ENCODE results near the gene CTSC.
A peak's percentile ranks its signal among the peaks of the same experiment; 100 is the strongest.
"Not testable (repeated sequence)": the region's sequence is repeated elsewhere in the genome, so short reads cannot be mapped to it uniquely, and the experiment has no call there.

CTSC gene

DNA sequence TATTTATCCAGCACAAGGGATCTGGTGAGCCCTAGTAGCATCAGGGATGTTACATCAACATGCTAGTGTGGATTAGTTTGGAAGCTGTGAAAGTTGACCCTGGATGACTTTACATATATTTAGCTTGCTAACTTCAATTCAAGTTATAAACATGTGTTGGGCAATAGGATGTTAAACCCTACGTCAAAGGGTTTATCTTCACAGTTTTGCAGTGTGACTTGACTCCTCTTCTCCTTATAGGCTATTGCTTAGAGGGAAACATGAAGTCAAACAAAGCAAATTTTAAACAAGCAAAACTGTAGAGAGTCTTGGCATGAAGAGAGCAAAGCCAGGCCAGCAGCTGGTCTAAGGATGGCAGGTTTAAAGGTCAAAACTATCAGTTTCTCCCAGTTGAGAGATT lies 11.3 kb upstream of the CTSC start:
- no peak for DNase-seq

DNA sequence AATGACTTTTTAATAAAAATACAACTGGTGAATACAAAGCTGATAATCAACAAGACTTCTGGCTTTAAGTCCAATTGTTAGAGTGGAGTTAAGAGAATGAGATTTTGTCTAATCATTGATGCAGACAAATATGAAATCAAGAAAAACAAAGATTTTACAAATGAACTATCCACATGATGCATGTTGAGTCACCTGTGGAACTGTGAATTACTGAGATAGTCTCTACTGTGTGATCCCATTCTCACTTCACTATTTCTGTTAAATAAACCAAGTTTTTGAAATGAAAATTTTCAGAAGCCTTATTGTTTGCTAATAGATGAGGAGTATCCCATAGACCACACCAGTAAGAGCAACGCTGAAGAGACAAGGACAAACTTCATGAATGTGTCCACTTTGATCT lies 8.4 kb upstream of the CTSC start:
- no peak for DNase-seq

- no peak for DNase-seq
These were observed 7.9 kb upstream of the CTSC start for GRCh38 chr11:88345408-88345807.

DNA sequence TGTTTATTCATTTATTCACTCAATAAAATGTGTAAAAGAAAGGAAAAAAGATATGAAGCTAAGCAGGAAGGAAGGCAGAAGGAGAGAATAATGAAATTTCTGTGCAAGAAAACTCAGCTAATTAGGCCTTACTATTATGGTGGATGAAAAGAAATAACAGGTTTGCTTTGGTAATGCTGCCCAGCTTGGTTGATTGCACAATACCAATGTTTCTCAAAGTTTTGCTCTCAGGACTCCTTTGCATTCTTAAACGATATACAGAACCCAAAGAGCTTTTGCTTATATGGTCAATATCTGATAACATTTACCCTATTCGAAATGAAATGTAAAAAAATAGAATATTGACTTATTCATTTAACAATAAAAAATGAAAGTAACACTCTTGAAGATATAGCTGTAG lies 7.3 kb upstream of the CTSC start:
- no peak for DNase-seq

DNA sequence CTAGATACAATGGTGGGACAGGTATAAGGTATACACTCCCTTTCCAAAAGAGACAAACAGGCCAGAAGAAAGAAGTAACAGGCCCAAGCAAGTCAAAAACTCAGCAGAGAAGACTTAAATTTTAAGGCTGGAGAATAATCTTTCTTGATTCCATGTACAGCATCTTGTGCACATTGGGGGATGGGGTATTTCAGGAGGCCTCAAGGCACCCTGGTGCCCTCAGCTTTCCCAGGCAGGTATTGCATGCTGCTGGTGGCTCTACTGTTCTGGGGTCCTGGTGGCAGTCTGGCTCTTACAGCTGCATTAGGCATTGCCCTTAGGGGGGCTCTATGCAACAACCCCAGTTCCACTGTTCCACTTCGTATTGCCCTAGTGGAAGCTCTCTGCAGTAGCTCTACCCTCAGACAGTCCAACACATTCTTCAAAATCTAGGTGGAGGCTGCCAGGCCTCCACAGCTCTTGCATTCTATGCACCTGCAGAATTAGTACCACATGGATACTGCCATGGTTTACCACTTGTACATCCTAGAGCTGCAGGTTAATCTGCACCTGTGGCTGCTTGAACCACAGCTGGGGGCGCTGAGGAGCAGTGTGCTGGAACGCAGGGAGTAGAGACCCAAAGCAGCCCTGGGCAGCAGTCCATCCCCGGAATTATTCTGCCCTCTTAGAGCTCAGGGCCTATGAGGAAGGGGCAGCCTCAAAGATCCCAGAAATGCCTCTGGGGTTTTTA lies 4.2 kb upstream of the CTSC start:
- DNase-seq = no peak

DNA sequence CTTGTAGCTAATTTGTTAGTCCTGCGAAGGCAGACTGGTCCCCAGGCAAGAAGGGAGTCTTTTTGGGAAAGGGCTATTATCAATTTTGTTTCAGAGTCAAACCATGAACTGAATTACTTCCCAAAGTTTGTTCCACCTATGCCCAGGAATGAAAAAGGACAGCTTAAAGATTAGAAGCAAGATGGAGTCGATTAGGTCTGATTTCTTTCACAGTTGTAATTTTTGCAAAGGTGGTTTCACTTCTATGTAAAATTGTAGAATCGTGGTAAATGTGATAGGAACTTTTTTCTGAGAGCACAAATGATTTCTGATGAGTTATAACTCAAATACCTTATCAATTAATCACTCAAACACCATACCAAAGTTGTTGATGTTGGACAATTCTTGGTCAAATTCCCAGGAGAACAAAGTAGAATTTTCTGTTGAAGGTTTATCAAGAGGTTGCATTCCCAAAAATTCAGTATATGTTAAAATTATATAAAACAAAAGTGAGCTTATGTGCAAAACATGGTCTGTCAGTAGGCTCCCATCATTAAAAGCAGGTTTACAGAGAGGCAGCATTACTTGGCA lies 2.9 kb upstream of the CTSC start:
- no peak for DNase-seq

DNA sequence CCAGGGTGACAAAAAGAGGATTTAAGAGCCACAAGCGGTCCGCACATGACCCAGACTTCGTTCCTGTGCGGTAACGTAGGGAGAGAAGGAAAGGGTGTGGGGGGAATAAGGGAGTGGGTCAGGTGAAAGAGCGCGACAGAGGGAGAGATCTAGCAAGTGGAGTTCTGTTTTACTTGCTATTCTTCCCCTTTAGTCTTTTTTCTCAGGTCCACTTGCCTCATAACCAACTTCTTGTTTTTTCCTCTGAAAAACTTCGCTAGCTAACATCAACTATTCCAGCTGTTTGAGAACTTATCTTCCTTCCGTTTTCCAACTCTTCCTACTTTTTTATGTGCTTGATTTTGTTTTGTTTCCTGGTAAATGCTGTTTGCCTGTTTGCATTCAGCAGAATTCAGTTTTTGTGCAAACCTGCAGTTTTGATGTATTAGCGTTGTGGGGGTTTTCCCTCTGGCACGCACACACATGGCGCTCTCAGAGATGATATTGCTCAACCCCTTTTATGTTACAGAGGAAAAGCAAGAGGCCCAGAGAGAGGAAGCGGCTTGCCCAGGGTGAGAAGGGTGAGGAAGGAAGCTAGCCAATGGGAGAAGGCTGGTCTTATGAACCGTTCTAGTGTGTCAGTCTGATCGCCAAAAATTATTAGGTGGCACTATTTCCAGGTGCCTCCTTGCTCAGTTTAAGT lies 592 bp upstream of the CTSC start:
- peak; percentile 28 for DNase-seq

DNA sequence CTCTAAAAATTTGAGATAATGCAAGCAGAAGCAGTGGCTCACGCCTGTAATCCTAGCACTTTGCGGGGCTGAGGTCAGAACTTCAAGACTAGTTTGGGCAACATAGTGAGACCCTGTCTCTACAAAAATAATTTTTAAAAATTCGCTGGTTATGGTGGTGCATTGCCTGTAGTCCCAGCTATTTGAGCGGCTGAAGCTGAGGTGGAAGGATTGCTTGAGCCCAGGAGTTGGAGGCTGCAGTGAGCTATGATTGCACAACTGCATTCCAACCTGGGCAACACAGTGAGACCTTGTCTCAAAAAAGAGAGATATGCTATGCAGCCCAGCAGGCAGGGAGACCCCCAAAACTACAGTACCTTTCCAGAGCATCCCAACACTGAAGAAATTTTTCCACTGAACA lies 2.3 kb downstream of the CTSC start:
- no peak for DNase-seq

DNA sequence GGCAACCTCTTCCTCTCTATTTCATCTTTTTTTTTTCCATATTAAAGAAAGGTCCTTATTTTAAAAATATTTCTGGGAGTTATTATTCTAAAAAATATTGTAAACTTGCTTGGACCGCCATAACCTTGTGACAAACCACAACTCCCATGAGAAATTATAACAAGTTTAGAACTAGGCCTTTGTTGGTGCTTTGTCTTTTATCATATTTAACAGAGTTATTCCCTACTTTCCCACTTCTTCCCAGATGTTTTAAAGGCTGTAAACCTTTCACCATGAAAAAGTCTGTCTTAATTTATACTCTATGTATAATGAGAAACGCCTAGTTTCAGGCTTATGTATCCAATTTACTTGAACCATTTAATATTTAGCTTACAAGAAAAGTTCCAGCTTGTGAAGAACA lies 3.7 kb downstream of the CTSC start:
- DNase-seq = no peak

DNA sequence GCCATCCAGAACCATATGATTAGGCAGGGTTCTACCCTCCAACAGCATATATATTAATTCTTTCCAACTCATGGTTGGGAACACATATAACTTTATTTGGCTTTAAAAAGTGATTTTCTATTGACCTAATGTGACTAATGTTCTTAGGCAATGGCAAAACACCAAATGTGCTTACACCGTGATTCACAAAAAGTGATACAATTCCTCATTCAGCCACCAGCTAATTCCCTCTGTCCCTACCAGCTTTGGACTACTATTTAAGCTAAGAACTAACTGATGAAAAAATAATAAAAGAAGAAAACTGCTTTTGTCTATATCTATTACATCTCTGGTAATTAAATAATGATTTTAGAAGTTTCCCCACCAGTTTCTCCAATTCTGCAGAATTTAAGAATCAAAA lies 4.7 kb downstream of the CTSC start:
- DNase-seq = no peak

- DNase-seq = no peak
These were observed 6.6 kb downstream of the CTSC start for GRCh38 chr11:88330826-88331428.

DNA sequence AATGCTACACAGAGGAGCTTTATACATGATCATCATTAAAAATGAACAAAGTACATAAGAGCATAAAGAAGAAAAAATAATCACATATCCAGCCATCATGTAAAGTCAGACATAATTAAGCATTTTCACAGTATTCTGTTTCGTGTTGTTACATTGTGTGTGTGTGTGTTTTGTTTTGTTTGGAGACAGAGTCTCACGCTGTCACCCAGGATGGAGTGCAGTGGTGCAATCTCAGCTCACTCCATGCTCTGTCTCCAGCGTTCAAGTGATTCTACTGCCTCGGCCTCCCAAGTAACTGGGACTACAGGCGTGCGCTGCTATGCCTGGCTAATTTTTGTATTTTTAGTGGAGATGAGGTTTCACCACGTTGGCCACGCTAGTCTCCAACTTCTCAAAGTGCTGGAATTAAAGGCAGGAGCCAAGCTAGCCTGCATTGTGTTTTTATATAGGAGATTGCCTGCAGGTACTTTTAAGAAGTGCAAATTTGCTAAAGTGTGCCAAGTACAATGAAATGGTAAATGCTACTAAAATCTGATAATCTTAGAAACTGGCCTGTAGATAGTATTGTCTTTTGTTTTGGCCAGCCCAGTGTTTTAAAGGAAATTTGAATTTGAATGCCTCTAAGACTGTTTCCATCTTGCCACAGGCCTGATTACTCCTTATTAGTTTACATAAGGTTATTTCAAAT lies 7.8 kb downstream of the CTSC start:
- no peak for DNase-seq

- no peak for DNase-seq
These were observed 9.9 kb downstream of the CTSC start for GRCh38 chr11:88327462-88328143.

DNA sequence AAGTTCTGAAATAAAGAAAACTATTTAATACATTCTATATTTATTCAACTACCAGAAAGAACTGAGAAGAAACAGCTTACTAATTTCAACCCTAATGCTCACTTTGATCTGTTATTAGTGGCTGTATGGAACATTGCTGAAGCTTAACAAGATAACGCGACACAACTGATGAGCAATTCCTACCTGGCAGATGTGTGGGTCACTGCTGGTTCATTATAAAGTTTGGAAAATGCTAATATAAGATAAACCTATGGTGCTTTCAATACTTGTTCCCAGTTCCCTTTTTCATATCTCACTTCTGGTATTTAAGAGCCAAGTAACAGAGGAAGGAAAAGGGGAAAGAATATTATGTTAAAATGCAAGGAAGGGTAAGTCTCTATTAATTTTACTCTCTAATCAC lies 10.5 kb downstream of the CTSC start:
- no peak for DNase-seq

GRCh38 chr11:88326099-88326498 lies 11.4 kb downstream of the CTSC start:
- no peak for DNase-seq

- no peak for DNase-seq
These were observed 12.8 kb downstream of the CTSC start for GRCh38 chr11:88324562-88325345.

GRCh38 chr11:88322881-88323280 lies 14.7 kb downstream of the CTSC start:
- DNase-seq = not testable (repeated sequence)

GRCh38 chr11:88321412-88321811 lies 16.1 kb downstream of the CTSC start:
- DNase-seq = not testable (repeated sequence)

- no peak for DNase-seq
These were observed 17.4 kb downstream of the CTSC start for GRCh38 chr11:88320149-88320559.

DNA sequence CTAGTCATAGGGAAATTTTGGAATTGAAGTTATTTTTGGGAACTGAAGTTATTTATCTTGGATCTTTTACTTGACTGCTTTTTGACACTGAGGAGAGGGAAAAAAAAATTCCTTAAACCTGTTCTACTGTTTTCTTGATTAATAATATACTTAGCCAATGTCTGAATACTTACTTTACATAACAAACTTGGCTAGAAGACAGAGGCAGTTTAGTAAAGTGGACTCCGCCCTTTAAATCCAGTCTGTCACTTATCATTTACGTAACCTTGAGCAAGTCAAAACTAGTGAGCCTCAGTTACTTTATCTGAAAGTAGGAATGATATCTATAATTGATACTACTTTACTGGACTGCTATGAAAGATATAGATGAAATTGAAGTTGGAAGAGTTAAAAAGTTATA lies 19.5 kb downstream of the CTSC start:
- no peak for DNase-seq

DNA sequence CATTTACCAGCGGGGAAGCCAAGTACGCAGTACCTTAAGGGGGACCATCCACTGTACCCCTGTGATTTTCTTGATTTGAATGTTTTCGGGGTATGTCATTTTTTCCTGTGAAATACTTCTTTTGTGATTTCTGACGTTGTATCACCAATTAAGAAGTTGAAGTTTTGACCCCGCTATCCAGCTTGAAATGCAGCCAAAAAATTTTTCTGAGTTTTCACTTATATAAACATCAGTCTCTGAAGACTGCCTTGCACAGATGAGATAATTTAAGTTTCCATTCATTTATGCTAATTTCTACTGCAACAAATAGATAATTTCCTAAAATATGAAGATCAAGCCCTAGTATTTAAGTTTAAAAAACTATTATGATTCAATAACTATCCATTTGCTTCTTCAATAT lies 20.0 kb downstream of the CTSC start:
- DNase-seq = no peak

- DNase-seq = no peak
These were observed 21.5 kb downstream of the CTSC start for GRCh38 chr11:88315981-88316441.
